BLaER1 (cell line): ENCODE results near the gene UQCR11.

Source experiments
- H3K27ac ChIP-seq: shearing (Covaris generic); formaldehyde crosslinking; 2 replicates; pipeline ENCODE4 v1.8.1; 2022
- H3K27me3 ChIP-seq: shearing (Covaris generic); formaldehyde crosslinking; 2 replicates; pipeline ENCODE4 v1.8.1; 2022
- H3K36me3 ChIP-seq: shearing (Covaris generic); formaldehyde crosslinking; 2 replicates; pipeline ENCODE4 v1.8.1; 2022
- H3K4me1 ChIP-seq: shearing (Covaris generic); formaldehyde crosslinking; 2 replicates; pipeline ENCODE4 v1.8.1; 2022
- H3K4me2 ChIP-seq: shearing (Covaris generic); formaldehyde crosslinking; 2 replicates; pipeline ENCODE4 v1.8.1; 2022
- H3K4me3 ChIP-seq: shearing (Covaris generic); formaldehyde crosslinking; 2 replicates; pipeline ENCODE4 v1.8.1; 2022
- H3K9ac ChIP-seq: shearing (Covaris generic); formaldehyde crosslinking; 2 replicates; pipeline ENCODE4 v1.8.1; 2022
- H3K9me3 ChIP-seq: shearing (Covaris generic); formaldehyde crosslinking; 2 replicates; pipeline ENCODE4 v1.8.1; 2022
- H4K20me1 ChIP-seq: shearing (Covaris generic); formaldehyde crosslinking; 2 replicates; pipeline ENCODE4 v1.8.1; 2022
- Cebpa-rat ChIP-seq: shearing (Covaris generic); IDR thresholded peaks from 2 replicates; pipeline ENCODE4 v1.8.1; 2022

Gene UQCR11

GRCh38 chr19:1572795-1573194, 32.5 kb downstream of the UQCR11 start:
- Histone ChIP-seq H3K4me1 (peaks cover 33% of the 10 kb centered on the region), H3K27me3 (no peaks in the 10 kb centered on the region), H4K20me1 (peaks cover 37% of the 10 kb centered on the region), H3K36me3 (peaks cover 39% of the 10 kb centered on the region), H3K9ac (no peak overlapping the region), H3K9me3 (no peaks in the 10 kb centered on the region), H3K4me3 (no peak overlapping the region), H3K4me2 (no peak overlapping the region), H3K27ac (no peak overlapping the region)
- TF ChIP-seq Cebpa-rat, result no peak

GRCh38 chr19:1571358-1571757, 33.9 kb downstream of the UQCR11 start:
- H3K36me3 ChIP-seq, result peaks cover 25% of the 10 kb centered on the region
- no peak for TF ChIP-seq Cebpa-rat
- H3K4me1 ChIP-seq, result peaks cover 33% of the 10 kb centered on the region

GRCh38 chr19:1570836-1571235, 34.4 kb downstream of the UQCR11 start:
- Histone ChIP-seq H3K9me3 (no peaks in the 10 kb centered on the region), H3K9ac (no peak overlapping the region), H3K27me3 (no peaks in the 10 kb centered on the region), H3K4me3 (no peak overlapping the region), H4K20me1 (peaks cover 32% of the 10 kb centered on the region), H3K27ac (no peak overlapping the region), H3K36me3 (peaks cover 21% of the 10 kb centered on the region), H3K4me1 (peaks cover 38% of the 10 kb centered on the region), H3K4me2 (no peak overlapping the region)
- TF ChIP-seq Cebpa-rat, result no peak

More at GRCh38 chr19:1571358-1571757, 33.9 kb downstream of the UQCR11 start:
- H3K9ac ChIP-seq, result no peak overlapping the region
- H3K4me2 ChIP-seq, result no peak overlapping the region
- H3K27me3 ChIP-seq, result no peaks in the 10 kb centered on the region
- H4K20me1 ChIP-seq, result peaks cover 32% of the 10 kb centered on the region
- H3K4me3 ChIP-seq, result no peak overlapping the region
- H3K27ac ChIP-seq, result no peak overlapping the region
- no peaks in the 10 kb centered on the region for H3K9me3 ChIP-seq

GRCh38 chr19:1569997-1570396, 35.3 kb downstream of the UQCR11 start:
- H3K9me3 ChIP-seq, result no peaks in the 10 kb centered on the region
- no peaks in the 10 kb centered on the region for H3K27me3 ChIP-seq
- H3K36me3 ChIP-seq, result peaks cover 19% of the 10 kb centered on the region; the same call in 1 of the 2 replicates
- H3K9ac ChIP-seq, result no peak overlapping the region
- peaks cover 46% of the 10 kb centered on the region for H3K4me1 ChIP-seq
- H4K20me1 ChIP-seq, result peaks cover 32% of the 10 kb centered on the region
- H3K27ac ChIP-seq, result no peak overlapping the region; the same call in 1 of the 2 replicates
- TF ChIP-seq Cebpa-rat, result no peak
- H3K4me3 ChIP-seq, result no peak overlapping the region
- peak overlapping the region; percentile 85 for H3K4me2 ChIP-seq

GRCh38 chr19:1568320-1569019, 36.8 kb downstream of the UQCR11 start, which contains the start of gene MEX3D:
Gene MEX3D, minus strand, starts transcription at chr19:1568325. Its CDS starts 267 bp downstream, at chr19:1568058.
- TF ChIP-seq Cebpa-rat, result no peak
- Histone ChIP-seq H3K27ac (peak within 1 kb of the TSS; percentile 95), H3K36me3 (peaks cover 23% of the 10 kb centered on the region), H3K4me1 (peaks cover 54% of the 10 kb centered on the region), H3K4me2 (peak within 1 kb of the TSS; percentile 95), H4K20me1 (peaks cover 38% of the 10 kb centered on the region), H3K4me3 (peak within 1 kb of the TSS; percentile 98), H3K9ac (peak within 1 kb of the TSS; percentile 99), H3K27me3 (no peaks in the 10 kb centered on the region), H3K9me3 (no peaks in the 10 kb centered on the region)

DNA sequence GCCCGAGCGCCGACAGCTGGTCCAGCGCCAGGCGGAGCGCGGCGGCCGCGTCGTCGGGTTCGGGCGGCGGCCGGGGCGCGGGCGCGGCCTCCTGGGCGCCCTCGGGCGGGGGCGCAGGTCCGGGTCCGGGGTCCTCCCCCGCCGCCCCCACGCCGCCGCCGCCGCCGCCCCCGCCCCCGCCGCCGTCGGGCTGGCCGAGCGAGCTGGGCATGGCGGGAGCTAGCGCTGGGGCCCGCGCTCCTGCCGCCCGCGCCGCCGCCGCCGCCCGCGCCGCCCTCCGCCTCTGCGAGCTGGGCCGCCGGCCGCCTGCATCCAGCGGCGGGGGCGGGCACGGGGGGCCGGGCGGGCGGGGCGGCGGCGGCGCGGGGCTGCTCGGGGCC, 37.4 kb downstream of the UQCR11 start:
- Histone ChIP-seq H3K4me1 (peaks cover 58% of the 10 kb centered on the region), H3K27ac (peak overlapping the region; percentile 95), H3K4me3 (peak overlapping the region; percentile 98), H4K20me1 (peaks cover 44% of the 10 kb centered on the region), H3K9ac (peak overlapping the region; percentile 99), H3K27me3 (no peaks in the 10 kb centered on the region), H3K9me3 (no peaks in the 10 kb centered on the region), H3K36me3 (peaks cover 29% of the 10 kb centered on the region), H3K4me2 (peak overlapping the region; percentile 95)
- no peak for TF ChIP-seq Cebpa-rat

DNA sequence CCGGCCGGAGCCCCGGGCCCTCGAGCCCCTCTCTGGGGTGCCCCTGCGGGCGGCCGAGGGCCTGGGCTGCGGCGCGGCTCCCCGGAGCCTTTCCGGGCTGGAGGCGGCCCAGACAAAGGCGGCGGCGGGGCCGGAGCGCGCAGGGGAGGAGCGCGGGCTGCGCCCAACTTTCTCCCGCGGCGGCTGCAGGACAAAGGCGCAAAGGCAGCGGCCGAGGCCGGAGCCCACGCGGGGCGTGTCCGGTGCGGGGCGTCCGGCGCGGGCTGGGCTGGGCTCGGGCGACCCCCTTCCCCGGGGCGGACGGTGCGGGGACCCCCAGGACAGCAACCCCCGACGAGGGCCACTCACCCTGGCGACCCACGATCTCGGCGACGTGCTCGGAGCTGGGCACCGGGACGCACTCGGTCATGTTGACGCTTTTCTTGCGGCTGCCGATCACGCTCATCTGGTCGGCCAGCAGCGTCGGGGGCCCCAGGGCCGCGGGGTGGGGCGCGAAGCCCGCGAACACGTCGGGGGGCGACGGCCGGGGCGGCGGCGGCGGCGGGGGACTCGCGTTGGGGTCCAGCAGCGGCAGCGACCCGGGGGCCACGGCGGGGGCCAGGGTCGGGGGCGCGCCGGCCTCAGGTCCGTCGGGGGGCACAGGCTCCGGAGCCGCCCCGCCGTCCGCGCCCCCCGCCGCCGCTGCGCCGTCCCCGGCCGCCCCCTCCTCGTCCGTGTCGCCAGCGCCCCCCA, 38.0 kb downstream of the UQCR11 start:
- no peaks in the 10 kb centered on the region for H3K27me3 ChIP-seq
- H4K20me1 ChIP-seq, result peaks cover 50% of the 10 kb centered on the region
- no peaks in the 10 kb centered on the region for H3K9me3 ChIP-seq
- peaks cover 35% of the 10 kb centered on the region for H3K36me3 ChIP-seq
- peak overlapping the region; percentile 95 for H3K27ac ChIP-seq
- no peak for TF ChIP-seq Cebpa-rat
- H3K9ac ChIP-seq, result peak overlapping the region; percentile 99
- peak overlapping the region; percentile 98 for H3K4me3 ChIP-seq
- H3K4me2 ChIP-seq, result peak overlapping the region; percentile 95
- H3K4me1 ChIP-seq, result peaks cover 58% of the 10 kb centered on the region

GRCh38 chr19:1566392-1567115, 38.7 kb downstream of the UQCR11 start:
- peak overlapping the region; percentile 95 for H3K4me2 ChIP-seq
- H3K4me1 ChIP-seq, result peaks cover 59% of the 10 kb centered on the region
- H3K36me3 ChIP-seq, result peaks cover 41% of the 10 kb centered on the region
- no peaks in the 10 kb centered on the region for H3K27me3 ChIP-seq
- peak overlapping the region; percentile 95 for H3K27ac ChIP-seq
- peak overlapping the region; percentile 99 for H3K9ac ChIP-seq
- peak overlapping the region; percentile 98 for H3K4me3 ChIP-seq
- TF ChIP-seq Cebpa-rat, result no peak
- H3K9me3 ChIP-seq, result no peaks in the 10 kb centered on the region
- peaks cover 57% of the 10 kb centered on the region for H4K20me1 ChIP-seq

GRCh38 chr19:1563251-1563650, 42.0 kb downstream of the UQCR11 start:
- Histone ChIP-seq H3K4me2 (no peak overlapping the region), H3K9ac (no peak overlapping the region), H3K27ac (no peak overlapping the region), H4K20me1 (peaks cover 90% of the 10 kb centered on the region), H3K4me1 (peaks cover 56% of the 10 kb centered on the region), H3K4me3 (no peak overlapping the region), H3K9me3 (no peaks in the 10 kb centered on the region), H3K36me3 (peaks cover 73% of the 10 kb centered on the region), H3K27me3 (no peaks in the 10 kb centered on the region)
- TF ChIP-seq Cebpa-rat, result no peak
